Common myeloid progenitor, CD34-positive (primary cell): ENCODE results near the gene TGFBR1.
"Not testable (repeated sequence)": the region's sequence is repeated elsewhere in the genome, so short reads cannot be mapped to it uniquely, and the experiment has no call there.

Source experiments
- CTCF ChIA-PET: fragments of 350-600 bp; sonication (Branson Sonifier 250); formaldehyde crosslinking; loops from one replicate; lab custom pipeline; 2021; ENCODE audit warnings: antibody characterized with exemption; lab: Charles Lee
- POLR2A ChIA-PET: fragments of 350-600 bp; sonication (Branson Sonifier 250); formaldehyde crosslinking; loops from one replicate; lab custom pipeline; 2021; ENCODE audit warnings: antibody characterized with exemption; lab: Charles Lee
- DNase-seq, 3 donors: peaks; one replicate each; pipeline versions ENCODE4 v3.0.0 to v3.0.0-alpha.2; 2013
- H3K27ac ChIP-seq, 2 experiments: 1 replicate in 1 of 2; 2 replicates in 1 of 2; pipeline ENCODE4 v1.7.0; 2013; ENCODE audit warnings: inconsistent platforms in 2 of 2, low read length in 2 of 2, mild to moderate bottlenecking in 2 of 2, low read depth in 1 of 2, moderate library complexity in 1 of 2; ENCODE audit not compliant: severe bottlenecking in 2 of 2, insufficient read depth in 1 of 2, poor library complexity in 1 of 2
- H3K27me3 ChIP-seq, 5 experiments: replicated peaks in 2 of 5; 1 replicate in 3 of 5; 2 replicates in 2 of 5; pipeline versions ENCODE4 v1.6.1 to v1.7.0; 2013; ENCODE audit warnings: low read length in 4 of 5, mild to moderate bottlenecking in 2 of 5, moderate library complexity in 2 of 5, inconsistent platforms in 1 of 5; ENCODE audit not compliant: insufficient read depth in 5 of 5, control insufficient read depth in 4 of 5
- H3K36me3 ChIP-seq, 4 experiments: 1 replicate in 2 of 4; 2 replicates in 2 of 4; pipeline versions ENCODE4 v1.6.1 to v1.7.0; 2013; ENCODE audit warnings: low read length in 3 of 4, control low read depth in 1 of 4, mild to moderate bottlenecking in 1 of 4; ENCODE audit not compliant: control insufficient read depth in 4 of 4, insufficient read depth in 4 of 4
- H3K4me1 ChIP-seq, 4 experiments: 1 replicate in 3 of 4; 2 replicates in 1 of 4; pipeline versions ENCODE4 v1.6.1 to v1.7.1; 2013; ENCODE audit warnings: low read length in 3 of 4, mild to moderate bottlenecking in 3 of 4, control low read depth in 1 of 4, inconsistent platforms in 1 of 4, moderate library complexity in 1 of 4; ENCODE audit not compliant: control insufficient read depth in 4 of 4, insufficient read depth in 4 of 4; ENCODE audit errors: control extremely low read depth in 1 of 4
- H3K4me3 ChIP-seq, 7 experiments: 1 replicate in 4 of 7; 2 replicates in 3 of 7; pipeline versions ENCODE4 v1.5.1 to v1.7.0; 2013; ENCODE audit warnings: mild to moderate bottlenecking in 7 of 7, low read length in 6 of 7, moderate library complexity in 6 of 7, inconsistent platforms in 2 of 7, low read depth in 2 of 7, control low read depth in 1 of 7; ENCODE audit not compliant: insufficient read depth in 4 of 7, control insufficient read depth in 1 of 7; ENCODE audit errors: extremely low read depth in 1 of 7
- H3K9me3 ChIP-seq, 5 experiments: 1 replicate in 4 of 5; 2 replicates in 1 of 5; pipeline versions ENCODE4 v1.6.1 to v1.7.1; 2013; ENCODE audit warnings: low read length in 4 of 5, mild to moderate bottlenecking in 2 of 5, inconsistent platforms in 1 of 5, low read depth in 1 of 5, moderate library complexity in 1 of 5; ENCODE audit not compliant: control insufficient read depth in 4 of 5, insufficient read depth in 2 of 5; ENCODE audit errors: control extremely low read depth in 1 of 5
- WGBS: methylation state at CpG from one replicate; pipeline ENCODE4 v1.1.5; 2013; ENCODE audit not compliant: insufficient coverage; 5-methylcytosine and 5-hydroxymethylcytosine counted together

The TGFBR1 gene

GRCh38 chr9:99193466-99193821 lies 88.5 kb downstream of the TGFBR1 start:
- Histone ChIP-seq H3K9me3 (no peaks in the 10 kb centered on the region), H3K27ac (no peak overlapping the region), H3K4me3 (no peak overlapping the region), H3K36me3 (no peaks in the 10 kb centered on the region), H3K27me3 (no peaks in the 10 kb centered on the region), H3K4me1 (peaks cover 0 to 3% (median 0%) of the 10 kb centered on the region in 4 experiments)
- CTCF ChIA-PET = interaction anchor here (1.0 to 1.9 kb wide), 3 partner anchors 8 to 38 kb away, joined by 3 to 5 read pairs (median 4); no protein-coding TSS in a partner anchor
- DNase-seq = peak in 2 of 3 donors; percentile 57 to 64
- POLR2A ChIA-PET = no interaction called here
- WGBS = 44% methylated on average over 1 of the region's 2 CpGs

- H3K4me1 ChIP-seq, DNase-seq, H3K27ac ChIP-seq, H3K36me3 ChIP-seq, H3K27me3 ChIP-seq, POLR2A ChIA-PET, H3K4me3 ChIP-seq, H3K9me3 ChIP-seq: not testable (repeated sequence)
- CTCF ChIA-PET = interaction anchor here (1.0 to 1.4 kb wide), 3 partner anchors 12 to 36 kb away, joined by 3 to 6 read pairs (median 5); no protein-coding TSS in a partner anchor
- WGBS = 98% methylated on average over 5 of the region's 5 CpGs
Measured at GRCh38 chr9:99196484-99196883, 91.6 kb downstream of the TGFBR1 start.

- no peak for DNase-seq
- Histone ChIP-seq H3K27me3 (no peaks in the 10 kb centered on the region), H3K4me1 (peaks cover 0 to 3% (median 0%) of the 10 kb centered on the region in 4 experiments), H3K4me3 (no peak overlapping the region), H3K36me3 (no peaks in the 10 kb centered on the region), H3K9me3 (no peaks in the 10 kb centered on the region), H3K27ac (no peak overlapping the region)
- 97% methylated on average over 3 of the region's 3 CpGs for whole genome bisulfite sequencing
- CTCF ChIA-PET = interaction anchor here (0.7 to 1.9 kb wide), 9 partner anchors 10 to 1124 kb away, joined by 3 to 6 read pairs (median 4); partner anchors contain the start of genes ALG2 and SEC61B
- POLR2A ChIA-PET = interaction anchor here (0.6 kb wide), 1 partner anchor 13 kb away, joined by 3 read pairs; no protein-coding TSS in a partner anchor
Measured at GRCh38 chr9:99197124-99197630, 92.3 kb downstream of the TGFBR1 start.

- CTCF ChIA-PET = interaction anchor here (0.7 to 1.9 kb wide), 5 partner anchors 11 to 1123 kb away, joined by 3 to 6 read pairs (median 4); no protein-coding TSS in a partner anchor
- no peaks in the 10 kb centered on the region for H3K27me3 ChIP-seq
- POLR2A ChIA-PET = interaction anchor here (1.1 kb wide), 1 partner anchor 24 kb away, joined by 3 read pairs; the partner anchor contains the start of genes ALG2 and SEC61B
Measured at GRCh38 chr9:99197987-99198386, 93.1 kb downstream of the TGFBR1 start.

GRCh38 chr9:99199938-99200539 lies 95.1 kb downstream of the TGFBR1 start:
- Histone ChIP-seq H3K9me3 (no peaks in the 10 kb centered on the region), H3K27me3 (no peaks in the 10 kb centered on the region), H3K36me3 (no peaks in the 10 kb centered on the region), H3K27ac (no peak overlapping the region), H3K4me3 (no peak overlapping the region), H3K4me1 (no peaks in the 10 kb centered on the region)
- no peak for DNase-seq
- POLR2A ChIA-PET = no interaction called here
- CTCF ChIA-PET = interaction anchor here (1.0 to 2.1 kb wide), 3 partner anchors 13 to 22 kb away, joined by 3 to 7 read pairs (median 5); partner anchors contain the start of genes ALG2 and SEC61B
- WGBS = 88% methylated on average over 7 of the region's 8 CpGs

More at GRCh38 chr9:99197987-99198386, 93.1 kb downstream of the TGFBR1 start:
- Histone ChIP-seq H3K4me1 (peaks cover 0 to 3% (median 0%) of the 10 kb centered on the region in 4 experiments), H3K9me3 (no peaks in the 10 kb centered on the region), H3K36me3 (no peaks in the 10 kb centered on the region), H3K4me3 (no peak overlapping the region), H3K27ac (no peak overlapping the region)
- 79% methylated on average over 7 of the region's 9 CpGs for WGBS
- DNase-seq = no peak

- 100% methylated on average over 5 of the region's 5 CpGs for WGBS
- H3K9me3 ChIP-seq = no peaks in the 10 kb centered on the region
- ChIA-PET CTCF (interaction anchor here (0.9 to 1.1 kb wide), 2 partner anchors 10 to 15 kb away, joined by 3 to 5 read pairs; no protein-coding TSS in a partner anchor), POLR2A (no interaction called here)
- no peak overlapping the region for H3K27ac ChIP-seq
- no peak for DNase-seq
- no peaks in the 10 kb centered on the region for H3K4me1 ChIP-seq
- H3K36me3 ChIP-seq = no peaks in the 10 kb centered on the region
- no peak overlapping the region for H3K4me3 ChIP-seq
- no peaks in the 10 kb centered on the region for H3K27me3 ChIP-seq
Measured at GRCh38 chr9:99201603-99202002, 96.7 kb downstream of the TGFBR1 start.
